HG02642 (cell line): ENCODE data around the gene SYP.

ENCODE experiments used
- ATAC-seq: cut with Tn5 transposase; IDR thresholded peaks from one replicate; pipeline ENCODE4 v1.9.1; 2021; ENCODE audit warnings: mild to moderate bottlenecking; ENCODE audit not compliant: unreplicated experiment, poor library complexity

SYP gene

GRCh38 chrX:49192722-49193328 is 7.2 kb downstream of the SYP start:
- no peak for ATAC-seq

DNA sequence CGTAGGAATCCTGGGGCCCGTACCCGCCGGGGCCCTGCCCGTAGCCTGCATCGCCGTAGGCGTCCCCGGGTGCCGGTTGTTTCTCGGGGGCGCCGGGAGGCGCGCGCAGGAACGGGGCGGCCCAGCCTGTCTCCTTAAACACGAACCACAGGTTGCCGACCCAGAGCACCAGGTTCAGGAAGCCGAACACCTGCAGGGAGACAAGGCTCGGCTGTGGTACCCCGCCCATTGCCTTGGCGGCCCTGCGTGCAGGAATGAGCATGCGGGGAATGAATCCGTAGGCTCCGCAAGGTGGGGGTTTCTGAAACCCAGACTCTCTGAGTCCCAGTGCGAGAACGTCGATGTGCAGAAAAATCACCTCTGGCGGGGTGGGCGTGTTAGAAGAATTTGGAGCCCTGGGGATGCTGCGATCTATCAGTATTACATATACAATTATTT is 8.4 kb downstream of the SYP start:
- ATAC-seq: peak; percentile 20

DNA sequence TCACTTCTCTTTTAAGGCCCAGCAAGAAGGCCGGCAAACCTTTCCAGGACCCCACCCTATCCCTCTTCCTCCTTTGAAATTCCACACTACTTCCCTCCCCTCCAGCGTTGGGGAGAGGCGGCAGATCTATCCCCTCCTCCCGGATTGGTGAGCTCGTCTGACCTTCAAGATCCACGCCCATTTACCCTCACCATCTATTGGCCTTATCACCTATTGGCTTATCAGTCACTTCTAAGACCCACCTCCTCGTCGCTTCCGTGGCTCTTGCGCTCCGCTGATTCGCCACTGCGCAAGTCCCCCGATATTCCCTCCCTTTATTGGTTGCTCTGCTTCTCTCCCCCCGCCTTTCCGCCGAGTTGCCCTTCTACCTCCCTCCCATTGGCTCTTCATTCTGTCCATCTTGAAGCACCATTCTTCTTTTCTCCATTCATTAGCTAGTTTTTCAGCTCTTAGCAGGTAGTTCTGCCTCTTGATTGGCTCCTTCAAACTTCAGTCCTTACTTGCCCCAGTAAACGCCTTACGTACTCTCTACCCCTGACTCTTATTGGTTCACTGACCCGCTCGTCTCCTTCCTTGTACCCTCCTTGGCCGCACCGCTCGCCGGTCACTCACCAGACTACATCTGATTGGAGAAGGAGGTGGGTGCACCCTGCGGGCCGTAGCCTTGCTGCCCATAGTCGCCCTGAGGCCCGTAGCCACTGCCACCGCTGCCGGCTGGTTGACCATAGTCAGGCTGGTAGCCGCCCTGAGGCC is 9.0 kb downstream of the SYP start:
- peak; percentile 90 for ATAC-seq

DNA sequence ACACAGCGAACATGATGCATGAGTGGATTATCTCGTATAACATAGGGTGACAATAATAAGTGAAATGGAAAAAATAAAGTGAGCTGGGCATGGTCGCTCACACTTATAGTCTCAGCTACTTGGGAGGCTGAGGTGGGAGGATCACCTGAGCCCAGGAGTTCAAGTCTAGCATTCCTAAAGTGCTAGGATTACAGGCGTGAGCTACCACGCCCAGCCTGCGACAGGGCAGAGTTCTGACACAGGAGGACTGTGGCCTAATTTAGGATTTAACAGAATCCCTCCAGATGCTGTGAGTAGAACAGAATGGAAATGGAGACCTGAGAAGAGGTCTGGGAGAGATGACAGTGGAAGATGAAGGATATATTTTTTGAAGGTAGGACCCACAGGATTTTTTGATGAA is 10.4 kb downstream of the SYP start:
- no peak for ATAC-seq

DNA sequence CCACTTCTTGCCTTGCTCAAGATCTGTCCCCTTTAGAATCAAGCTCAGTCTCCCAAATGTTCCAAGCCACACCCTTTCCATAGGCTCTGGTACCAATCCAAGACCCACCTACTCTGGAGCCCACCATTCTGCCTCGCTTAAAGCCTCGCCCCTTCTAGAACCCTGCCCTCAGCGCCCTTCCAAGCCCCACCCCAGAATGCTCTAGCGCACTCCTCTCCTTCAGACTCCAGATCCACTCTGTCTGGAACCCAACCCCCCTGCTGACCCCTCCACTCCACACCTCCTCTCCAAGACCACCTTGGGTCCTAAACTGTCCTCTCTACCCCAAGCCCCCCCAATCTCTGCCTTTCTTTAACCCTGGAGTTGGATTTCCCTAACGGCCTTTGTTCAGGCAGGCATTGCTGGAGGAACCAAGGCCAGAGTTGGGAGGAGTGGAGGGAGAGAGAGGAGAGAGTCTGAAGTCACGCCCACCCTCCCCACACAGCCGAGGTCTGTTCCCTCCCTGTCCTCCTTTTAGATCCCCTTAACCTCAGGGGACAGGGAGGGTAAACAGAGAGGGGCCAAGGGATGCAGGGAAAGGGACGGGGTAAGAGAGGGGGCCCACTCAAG is 11.4 kb downstream of the SYP start:
- ATAC-seq: no peak

- no peak for ATAC-seq
Measured at GRCh38 chrX:49187526-49187925, 12.5 kb downstream of the SYP start.

GRCh38 chrX:49187028-49187394 is 13.0 kb downstream of the SYP start:
- ATAC-seq: no peak

DNA sequence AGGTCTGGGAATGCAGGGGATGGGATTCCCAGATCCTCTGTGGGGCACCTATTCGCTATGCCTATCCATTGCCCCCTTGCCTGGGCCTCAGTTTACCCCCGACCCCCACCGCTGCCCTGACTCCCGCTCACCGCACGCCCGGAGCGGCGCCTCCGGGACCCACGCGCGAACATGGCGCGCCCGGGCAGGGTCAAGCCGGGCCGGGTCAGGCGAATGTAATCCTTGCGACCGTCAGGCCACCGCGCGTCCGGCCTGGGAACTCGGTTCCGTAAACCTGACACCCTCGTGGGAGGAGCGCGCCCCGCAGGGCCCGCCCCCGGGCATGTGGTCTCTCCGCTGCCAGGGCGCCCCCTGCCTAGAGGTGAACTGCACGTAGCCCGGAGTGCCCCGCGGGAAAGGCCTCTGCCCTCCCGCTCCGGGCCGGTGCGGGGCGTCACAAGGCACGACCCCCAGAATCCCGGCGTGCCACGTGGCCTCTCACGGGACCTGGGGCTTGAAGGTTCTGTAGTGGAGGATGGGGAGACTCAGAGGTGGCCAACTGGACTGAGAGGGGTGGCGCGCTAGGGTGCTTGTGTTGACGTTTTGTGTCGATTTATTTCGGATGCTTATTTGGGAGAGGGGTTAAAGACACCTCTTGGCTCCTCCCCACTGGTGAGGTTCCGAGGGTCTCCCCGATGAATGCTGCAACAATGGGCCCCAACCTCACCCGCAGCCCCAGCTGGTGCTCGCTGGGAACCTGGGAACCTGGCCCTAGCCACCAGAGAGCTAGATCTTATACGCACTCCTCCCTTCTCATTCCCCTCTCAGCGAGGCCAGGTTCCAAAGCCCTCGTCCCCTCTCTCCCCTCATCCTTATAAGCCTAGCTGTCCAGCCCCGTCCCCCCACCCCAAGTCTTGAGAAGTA is 13.6 kb downstream of the SYP start, which contains the start of gene PRICKLE3:
PRICKLE3 (minus strand) TSS at position 249 of the 903 bp plus-strand sequence; CDS start at position 173, 76 bp downstream.
- ATAC-seq: peak; percentile 38

GRCh38 chrX:49184294-49185281 is 15.4 kb downstream of the SYP start:
- peak; percentile 46 for ATAC-seq

DNA sequence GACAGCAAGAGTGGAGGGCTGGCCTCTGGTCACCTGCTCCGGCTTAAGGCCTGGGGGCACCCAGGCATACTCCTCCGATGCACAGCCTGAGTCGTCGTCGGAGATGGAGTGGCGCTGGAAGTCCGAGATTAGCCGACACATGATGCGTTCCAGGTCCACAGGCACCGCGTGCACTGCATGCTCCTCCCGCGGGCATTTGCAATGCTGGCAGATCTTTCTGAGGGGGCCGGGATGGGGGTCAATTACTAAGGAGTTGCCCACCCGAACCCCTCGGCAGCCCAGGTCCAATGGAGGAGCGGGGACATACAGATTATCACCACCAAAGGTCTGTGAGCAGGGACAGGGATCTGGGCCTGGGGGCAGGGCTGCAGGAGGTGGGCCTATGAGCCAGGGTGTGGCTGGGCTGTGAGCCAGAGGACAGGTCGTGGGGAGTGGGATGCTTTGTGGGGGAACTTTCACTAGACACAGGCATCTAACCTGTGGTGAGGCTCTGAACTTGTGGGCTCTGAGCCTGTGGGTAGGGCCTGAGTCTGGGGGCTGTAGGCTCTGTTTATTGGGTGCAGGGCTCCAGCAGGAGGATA is 16.2 kb downstream of the SYP start:
- ATAC-seq: no peak

GRCh38 chrX:49179358-49179757 is 20.6 kb downstream of the SYP start:
- ATAC-seq: no peak

DNA sequence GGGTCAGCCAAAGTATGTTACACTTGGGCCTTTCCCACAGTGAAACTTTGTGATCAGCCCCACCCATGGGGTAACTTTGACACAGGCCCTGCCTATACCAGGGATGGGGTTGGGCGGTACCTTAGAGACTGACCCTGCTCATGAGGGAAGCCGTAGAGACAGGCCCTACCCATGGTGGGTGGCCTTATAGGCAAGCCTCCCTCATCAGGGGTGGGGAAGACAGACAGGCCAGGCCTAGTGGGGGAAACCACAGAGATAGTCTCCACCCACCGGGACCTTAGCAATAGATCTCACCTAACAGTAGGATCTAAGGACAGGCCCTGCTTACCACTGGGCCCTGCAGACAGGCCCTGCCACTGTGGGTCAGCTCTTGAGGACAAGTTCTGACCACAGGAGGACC is 21.5 kb downstream of the SYP start:
- no peak for ATAC-seq

- ATAC-seq: no peak
Measured at GRCh38 chrX:49177873-49178480, 22.0 kb downstream of the SYP start.

DNA sequence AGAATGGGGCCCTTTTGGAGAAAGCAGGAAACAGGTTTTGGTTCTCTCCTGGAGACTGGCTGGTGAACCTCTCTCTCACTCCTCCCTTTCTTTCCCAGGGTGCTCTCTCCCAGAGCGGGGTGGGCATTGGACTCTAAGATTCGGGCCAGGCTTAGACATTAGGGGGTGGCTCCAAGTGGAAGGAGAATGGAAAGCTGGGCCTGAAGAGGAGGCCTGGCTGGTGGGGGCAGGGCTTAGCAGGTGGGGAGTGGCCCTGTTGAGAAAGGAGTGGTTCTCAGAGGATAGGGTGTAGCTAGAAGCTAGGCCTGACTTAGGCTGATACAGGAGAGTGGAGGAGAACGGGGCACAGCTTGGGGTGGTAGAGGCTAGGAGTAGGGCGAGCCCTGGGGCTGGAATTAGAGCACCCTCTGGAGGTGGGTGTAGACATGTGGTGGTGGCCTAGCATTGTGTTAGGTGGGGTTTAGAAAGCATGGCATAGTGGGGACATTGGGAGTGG is 22.6 kb downstream of the SYP start:
- ATAC-seq: no peak

- ATAC-seq: no peak
Measured at GRCh38 chrX:49176421-49177326, 23.3 kb downstream of the SYP start.

DNA sequence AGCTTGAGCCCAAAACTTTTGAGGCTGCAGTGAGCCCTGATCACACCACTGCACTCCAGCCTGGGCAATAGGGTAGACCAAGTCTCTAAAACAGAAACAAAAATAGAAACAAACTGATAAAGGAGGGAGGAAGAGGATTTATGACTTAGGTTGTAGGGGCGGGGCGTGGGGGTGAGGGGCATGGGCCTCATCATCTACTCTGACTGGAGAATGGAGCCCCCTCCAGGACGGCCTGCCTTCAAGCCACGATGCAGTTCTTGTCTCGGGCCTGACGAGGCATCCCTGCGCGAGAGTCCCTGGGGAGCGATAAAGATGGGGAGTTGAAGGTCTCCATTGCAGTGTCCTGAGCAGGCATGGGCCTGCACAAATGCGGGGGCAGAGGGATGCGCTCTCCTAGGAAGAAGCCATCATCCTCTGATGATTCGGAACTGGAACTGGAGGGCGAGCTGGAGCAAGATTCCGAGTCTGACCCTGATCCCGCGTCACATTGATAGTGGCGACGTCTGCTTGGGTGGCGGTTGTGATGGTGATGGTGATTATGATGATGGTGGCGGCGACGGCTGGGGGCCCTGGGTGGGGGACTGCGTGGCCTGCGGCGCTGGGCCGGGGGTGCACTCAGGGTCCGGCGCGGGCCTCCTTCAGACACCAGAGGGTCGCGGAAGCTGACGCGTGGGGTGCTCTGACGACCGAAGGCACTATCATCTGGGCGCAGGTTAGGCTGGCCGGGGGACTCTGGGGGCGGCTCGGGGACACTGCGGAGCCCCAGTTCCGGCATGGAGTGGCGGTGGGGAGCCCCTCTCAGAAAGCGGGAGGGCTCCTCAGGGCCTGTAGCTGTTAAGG is 24.3 kb downstream of the SYP start:
- no peak for ATAC-seq

GRCh38 chrX:49174723-49175122 is 25.3 kb downstream of the SYP start:
- no peak for ATAC-seq
